Stimulated activated CD8-positive, alpha-beta memory T cell treated with anti-CD3 and anti-CD28 coated beads, Interleukin-2, amount 100 ng/mL, for 1 hour (primary cell): ENCODE measurements around the gene NAV3.

Experiments
- DNase-seq, 2 donors: peaks; one replicate each; pipeline ENCODE4 v3.0.0-alpha.2; 2020; ENCODE audit warnings: low read depth in 2 of 2

Gene NAV3

GRCh38 chr12:77830583-77831351 is at the start of gene NAV3:
Gene NAV3, plus strand, starts transcription at chr12:77830894. Its CDS starts 568 bp downstream, at chr12:77831462.
- DNase-seq = no peak

GRCh38 chr12:77782034-77782433 is 48.7 kb upstream of the NAV3 start:
- DNase-seq = no peak

GRCh38 chr12:77782766-77783165 is 47.9 kb upstream of the NAV3 start:
- no peak for DNase-seq

- no peak for DNase-seq
Measured at GRCh38 chr12:77785211-77785610, 45.5 kb upstream of the NAV3 start.

GRCh38 chr12:77786675-77787074 is 44.0 kb upstream of the NAV3 start:
- no peak for DNase-seq

GRCh38 chr12:77788231-77789168 is 42.2 kb upstream of the NAV3 start:
- DNase-seq = no peak

- no peak for DNase-seq
Measured at GRCh38 chr12:77795699-77796098, 35.0 kb upstream of the NAV3 start.

- no peak for DNase-seq
Measured at GRCh38 chr12:77796775-77797174, 33.9 kb upstream of the NAV3 start.

GRCh38 chr12:77800501-77800900 is 30.2 kb upstream of the NAV3 start:
- DNase-seq = no peak

- no peak for DNase-seq
Measured at GRCh38 chr12:77808534-77808933, 22.2 kb upstream of the NAV3 start.

- DNase-seq = no peak
Measured at GRCh38 chr12:77813558-77813957, 17.1 kb upstream of the NAV3 start.

GRCh38 chr12:77814386-77814785 is 16.3 kb upstream of the NAV3 start:
- no peak for DNase-seq

GRCh38 chr12:77816196-77816595 is 14.5 kb upstream of the NAV3 start:
- DNase-seq = no peak

- DNase-seq = no peak
Measured at GRCh38 chr12:77817276-77817675, 13.4 kb upstream of the NAV3 start.

- DNase-seq = no peak
Measured at GRCh38 chr12:77818351-77818750, 12.3 kb upstream of the NAV3 start.

GRCh38 chr12:77821699-77822203 is 8.9 kb upstream of the NAV3 start:
- DNase-seq = no peak

- no peak for DNase-seq
Measured at GRCh38 chr12:77833329-77833728, 2.6 kb downstream of the NAV3 start.

GRCh38 chr12:77834618-77835017 is 3.9 kb downstream of the NAV3 start:
- no peak for DNase-seq

- no peak for DNase-seq
Measured at GRCh38 chr12:77835969-77836368, 5.3 kb downstream of the NAV3 start.

GRCh38 chr12:77837876-77838291 is 7.2 kb downstream of the NAV3 start:
- no peak for DNase-seq

GRCh38 chr12:77841521-77841920 is 10.8 kb downstream of the NAV3 start:
- no peak for DNase-seq

GRCh38 chr12:77842430-77842829 is 11.7 kb downstream of the NAV3 start:
- no peak for DNase-seq

GRCh38 chr12:77845831-77846230 is 15.1 kb downstream of the NAV3 start:
- DNase-seq = no peak
